DMS114 treated with DMSO at 0.1 percent for 48 hours (cell line): Measurements from ENCODE around the gene RANBP1.

Source experiments
- DNase-seq: peaks from one replicate; lab custom pipeline; 2025; ENCODE audit not compliant: unreplicated experiment; lab: John Stamatoyannopoulos, UW

Gene RANBP1

GRCh38 chr22:20088263-20088648 is 27.6 kb upstream of the RANBP1 start:
- DNase-seq, result no peak

DNA sequence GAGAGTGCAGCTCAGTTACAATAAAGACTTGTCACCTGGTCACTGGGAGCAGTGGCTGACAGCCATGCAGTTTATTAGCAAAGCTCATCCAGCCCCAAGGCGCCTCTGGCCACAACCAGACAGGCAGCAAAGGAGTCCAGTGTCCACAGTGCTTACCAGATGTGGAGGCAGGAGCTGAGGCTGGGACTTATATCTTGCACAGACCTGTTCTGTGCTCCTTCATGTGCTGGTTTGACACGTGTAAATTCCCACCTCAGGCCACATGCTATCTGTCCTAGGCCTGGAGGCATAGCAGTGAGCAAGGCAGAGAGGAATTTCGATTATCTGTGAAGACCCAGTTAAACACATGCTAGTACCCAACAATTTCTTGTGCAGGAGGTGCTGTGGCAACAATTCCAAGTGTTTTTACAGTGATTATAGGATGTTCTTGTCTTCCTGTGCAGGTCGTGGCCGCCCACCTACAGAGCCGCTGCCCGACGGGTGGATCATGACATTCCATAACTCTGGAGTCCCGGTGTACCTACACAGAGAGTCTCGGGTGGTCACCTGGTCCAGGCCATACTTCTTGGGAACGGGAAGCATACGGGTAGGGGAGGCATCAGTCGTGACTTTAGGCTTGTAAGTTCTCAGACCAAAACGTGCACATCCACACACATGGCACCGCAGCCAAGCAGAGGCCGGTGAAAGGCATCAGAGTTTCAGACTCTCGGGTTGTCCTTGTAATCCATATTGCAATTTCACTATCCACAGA is 26.5 kb upstream of the RANBP1 start:
- DNase-seq, result no peak

DNA sequence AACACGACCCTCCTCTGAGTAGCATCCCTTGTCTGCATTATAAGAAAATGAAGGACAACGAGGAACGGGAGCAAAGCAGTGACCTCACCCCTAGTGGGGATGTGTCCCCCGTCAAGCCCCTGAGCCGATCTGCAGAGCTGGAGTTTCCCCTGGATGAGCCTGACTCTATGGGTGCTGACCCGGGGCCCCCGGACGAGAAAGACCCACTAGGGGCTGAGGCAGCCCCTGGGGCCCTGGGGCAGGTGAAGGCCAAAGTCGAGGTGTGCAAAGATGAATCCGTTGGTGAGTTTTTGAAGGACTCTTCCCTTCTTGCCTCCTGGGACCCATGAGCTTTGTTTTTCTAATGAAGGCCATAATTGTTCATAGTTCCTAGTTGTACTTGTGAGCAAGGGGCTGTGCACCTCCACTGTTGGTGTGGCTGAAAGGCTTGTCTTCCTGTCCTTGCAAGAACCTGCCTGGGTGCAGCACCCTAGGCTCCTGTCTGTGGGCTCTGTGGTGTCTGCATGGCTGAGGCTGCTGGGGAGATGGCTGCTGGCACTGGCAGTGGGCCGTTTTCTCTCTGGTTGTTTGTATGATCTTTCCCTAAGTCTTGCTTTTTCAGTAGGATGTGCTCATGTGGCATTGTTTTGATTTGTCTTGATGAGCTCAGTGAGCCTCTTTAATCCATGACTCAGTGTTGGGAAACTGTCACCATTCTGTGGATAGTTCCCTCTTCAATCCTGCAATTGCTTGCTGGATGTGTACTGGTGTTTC is 25.8 kb upstream of the RANBP1 start:
- DNase-seq, result no peak

DNA sequence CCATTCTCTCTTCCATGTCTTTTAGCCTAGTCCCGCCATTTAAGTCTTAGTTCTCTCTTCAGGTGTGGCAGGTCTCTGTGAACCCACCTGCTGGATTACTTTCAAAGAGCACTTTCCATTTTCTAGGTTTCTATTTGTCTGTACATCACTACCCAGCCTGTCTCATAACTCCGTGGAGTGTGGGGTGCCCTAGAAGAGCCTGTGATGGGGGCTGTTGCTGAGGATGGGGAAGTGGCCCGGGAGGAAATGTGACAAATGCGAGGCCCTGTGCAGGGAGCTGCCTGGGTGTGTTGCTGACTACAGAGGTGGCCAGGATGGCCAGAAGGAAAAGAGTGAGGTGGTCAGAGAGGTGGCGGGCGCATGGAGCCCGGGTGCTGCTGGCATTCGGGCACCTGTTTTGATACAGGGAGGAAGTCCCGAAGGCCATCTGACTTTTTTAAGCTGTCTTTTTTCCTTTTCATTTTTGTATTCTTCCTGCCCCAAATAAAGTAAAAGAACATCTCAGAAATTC is 25.1 kb upstream of the RANBP1 start:
- DNase-seq, result no peak

- no peak for DNase-seq
These were observed 24.0 kb upstream of the RANBP1 start for GRCh38 chr22:20091690-20092476.

GRCh38 chr22:20092477-20092854 is 23.4 kb upstream of the RANBP1 start:
- DNase-seq, result no peak

GRCh38 chr22:20093418-20094196 is 22.3 kb upstream of the RANBP1 start:
- DNase-seq, result no peak

DNA sequence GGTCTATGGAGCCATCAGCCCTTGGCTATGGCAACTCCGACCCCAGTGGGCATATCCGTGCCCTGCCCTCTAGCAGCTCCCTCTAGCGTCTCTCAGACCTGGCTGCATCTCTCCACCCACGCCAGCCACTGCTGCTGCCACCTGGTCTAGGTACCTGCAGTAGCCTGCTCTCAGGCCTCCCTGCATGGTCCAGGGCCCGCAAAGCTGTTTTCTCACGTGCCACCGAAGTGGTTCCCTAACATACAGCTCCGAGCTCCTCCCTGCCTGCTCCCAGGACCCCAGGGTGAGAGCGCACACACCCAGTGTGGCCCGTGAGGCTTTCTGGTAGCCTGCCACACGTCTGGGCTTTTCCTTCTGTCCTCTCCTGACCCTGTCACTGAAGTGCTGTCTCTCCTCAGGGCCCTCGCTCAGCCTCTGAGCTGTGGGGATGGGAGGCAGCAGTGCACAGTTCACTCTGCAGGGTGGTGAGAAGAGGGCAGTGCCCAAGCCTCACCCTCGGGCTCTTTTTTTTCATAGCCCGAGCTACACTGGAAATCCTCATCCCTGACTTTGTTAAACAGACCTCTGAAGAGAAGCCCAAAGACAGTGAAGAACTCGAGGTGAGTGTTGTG is 21.6 kb upstream of the RANBP1 start:
- no peak for DNase-seq

DNA sequence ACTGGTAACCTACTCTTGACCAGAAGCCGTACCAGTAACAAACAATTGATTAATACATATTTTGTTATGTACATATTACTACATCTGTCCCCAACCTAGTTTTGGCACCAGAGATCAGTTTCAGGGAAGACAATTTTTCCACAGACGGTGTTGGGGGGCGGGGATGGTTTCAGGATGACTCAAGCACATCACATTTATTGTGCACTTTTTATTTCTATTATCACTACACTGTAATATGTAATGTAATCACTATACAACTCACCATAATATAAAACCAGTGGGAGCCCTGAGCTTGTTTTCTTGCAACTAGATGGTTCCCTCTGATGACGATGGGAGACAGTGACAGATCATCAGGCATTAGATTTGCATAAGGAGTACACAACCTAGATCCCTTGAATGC is 20.4 kb upstream of the RANBP1 start:
- DNase-seq, result no peak

DNA sequence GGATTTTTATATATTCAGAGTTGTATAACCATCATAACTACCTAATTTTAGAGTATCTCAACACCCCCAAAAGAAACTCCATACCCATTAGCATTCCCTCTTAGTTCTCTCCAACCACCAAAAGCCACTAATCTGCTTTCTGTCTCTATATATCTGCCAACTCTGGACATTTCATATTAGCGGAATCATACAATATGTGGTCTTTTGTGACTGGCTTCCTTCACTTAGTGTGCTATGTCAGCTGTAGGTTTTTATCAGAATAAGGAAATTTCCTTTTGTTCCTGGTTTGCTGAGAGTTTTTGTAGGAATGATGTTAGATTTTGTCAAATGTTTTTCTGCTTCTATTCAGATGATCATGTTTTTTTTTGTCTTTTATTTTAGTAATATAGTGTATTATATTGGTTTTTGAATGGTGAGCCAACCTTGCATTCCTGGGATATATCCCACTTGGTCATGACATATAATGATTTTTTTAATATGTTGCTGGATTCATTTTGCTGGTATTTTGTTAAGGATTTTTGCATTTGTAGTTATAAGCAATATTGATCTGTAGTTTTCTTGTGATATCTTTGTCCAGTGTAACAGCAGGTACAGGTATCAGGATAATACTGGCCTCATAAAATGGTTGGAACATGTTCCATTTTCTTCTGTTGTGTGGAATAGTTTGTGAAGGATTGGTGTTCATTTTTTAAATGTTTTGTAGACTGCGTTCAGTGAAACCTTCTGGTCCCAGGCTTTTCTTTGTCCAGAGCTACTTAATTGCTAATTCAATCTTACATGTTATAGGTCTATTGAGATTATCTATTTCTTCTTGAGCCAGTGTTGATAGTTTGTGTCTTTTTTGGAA is 19.1 kb upstream of the RANBP1 start:
- DNase-seq, result no peak

DNA sequence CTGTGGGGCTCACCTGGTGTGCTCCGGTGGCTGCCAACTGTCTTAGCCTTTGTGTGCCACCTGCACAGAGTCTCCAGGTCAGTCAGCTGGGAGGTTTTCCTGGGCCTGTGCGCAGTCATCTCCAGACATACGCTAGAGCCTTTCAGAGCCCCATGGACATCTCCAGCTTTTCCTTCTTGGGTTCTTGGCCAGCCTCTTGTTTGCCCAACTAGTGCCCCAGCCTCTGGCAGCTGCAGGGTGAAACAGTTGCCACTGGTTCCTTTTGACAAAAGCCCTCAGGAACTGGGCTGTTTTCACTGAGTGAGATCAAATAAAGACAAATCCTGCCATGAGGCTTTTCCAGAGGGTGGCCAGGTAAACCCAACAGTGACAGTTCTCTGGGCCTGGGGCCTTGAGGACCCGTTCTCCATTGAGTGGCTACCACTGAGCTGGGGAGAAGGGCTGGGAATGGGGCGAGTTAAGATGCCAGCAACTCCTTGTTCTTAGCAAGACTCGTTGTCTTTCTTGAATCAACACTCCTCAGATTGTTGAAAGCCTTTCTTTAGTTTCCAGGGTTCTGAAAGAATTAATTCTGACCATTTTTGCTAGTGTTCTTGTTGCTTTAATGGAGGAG is 16.7 kb upstream of the RANBP1 start:
- no peak for DNase-seq

DNA sequence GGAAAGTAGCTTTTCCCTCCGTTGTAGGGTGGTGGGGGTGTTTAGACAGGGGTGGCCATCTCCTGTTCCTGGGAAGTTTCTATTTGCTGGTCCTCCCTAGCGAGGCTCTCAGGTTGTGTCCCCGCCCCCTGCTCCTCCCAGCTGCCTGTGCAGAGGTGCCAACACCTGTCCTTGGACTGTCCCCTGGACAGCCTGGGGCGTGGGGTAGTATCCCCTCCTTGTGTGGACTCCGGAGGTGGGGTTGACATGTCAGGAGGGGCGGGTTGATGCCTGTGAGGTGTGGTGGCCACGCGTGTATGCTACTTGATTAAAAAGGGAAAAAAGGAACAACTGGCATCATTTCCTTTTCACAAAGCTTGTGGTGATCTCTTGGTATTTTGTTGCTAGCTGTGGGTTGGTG is 14.3 kb upstream of the RANBP1 start:
- DNase-seq, result no peak

DNA sequence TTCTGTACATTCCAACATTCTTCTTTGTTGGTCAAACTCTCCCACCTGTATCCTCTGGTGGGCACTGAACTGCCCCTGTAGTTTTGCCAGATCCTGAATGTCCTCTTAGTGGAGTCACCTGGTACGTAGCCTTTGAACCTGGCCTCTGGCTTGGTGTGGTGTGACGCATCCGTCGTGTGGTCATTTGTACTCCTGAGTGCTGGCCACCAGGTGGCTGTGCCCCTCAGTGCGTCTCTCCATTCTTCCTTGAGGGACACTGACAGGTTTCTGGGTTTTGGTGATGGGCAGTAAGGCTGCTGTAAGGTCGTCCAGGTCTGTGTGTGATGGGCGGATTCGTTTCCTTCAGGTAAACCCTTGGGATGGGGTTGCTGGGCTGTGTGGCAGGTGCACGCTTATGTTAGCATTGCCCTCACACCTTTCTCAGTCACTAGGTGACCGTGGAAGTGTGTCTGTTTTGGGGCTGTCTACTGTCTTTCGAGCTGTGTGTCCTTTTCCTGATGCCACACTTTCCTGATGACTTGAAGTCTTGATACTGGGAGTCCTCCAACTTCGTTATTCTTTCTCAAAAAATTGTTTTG is 13.6 kb upstream of the RANBP1 start:
- no peak for DNase-seq

GRCh38 chr22:20105456-20106204 is 10.3 kb upstream of the RANBP1 start:
- DNase-seq, result no peak

- DNase-seq, result no peak
These were observed 9.6 kb upstream of the RANBP1 start for GRCh38 chr22:20106205-20106848.

DNA sequence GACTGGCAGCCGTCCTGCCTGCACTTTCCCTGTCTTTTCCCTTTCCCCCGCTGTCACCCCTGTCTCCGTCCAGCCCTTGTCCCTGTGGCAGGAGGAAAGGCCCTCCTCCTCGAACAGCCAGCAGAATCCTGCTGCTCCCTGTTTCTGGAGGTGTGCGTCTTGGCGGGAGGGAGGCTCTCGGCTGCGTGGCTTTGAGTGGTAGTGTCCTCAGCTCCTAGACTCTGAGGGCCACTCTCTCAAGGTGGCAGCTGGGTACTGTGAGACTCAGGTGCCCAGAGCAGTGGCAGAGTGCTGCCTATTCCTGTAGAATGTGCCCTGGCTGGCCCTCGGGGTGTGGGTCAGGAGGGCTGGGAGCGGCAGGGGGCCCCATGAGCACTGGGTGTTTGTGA is 9.1 kb upstream of the RANBP1 start:
- no peak for DNase-seq

GRCh38 chr22:20107471-20107901 is 8.4 kb upstream of the RANBP1 start:
- DNase-seq, result no peak
